ENCODE data around the gene DDX10. TPM values are rescaled to one million over a fixed set of nuclear protein-coding genes. Genes with fewer than 3 reads are reported as not detected.

DDX10 gene
- total RNA-seq, 1 experiment from 2014 or later = 78.3 TPM

GRCh38 chr11:108902027-108902469, 237.2 kb downstream of the DDX10 start:
- Histone ChIP-seq H3K27me3 (replicated peaks; ENCODE audit: control insufficient read depth, insufficient read depth, low read length) (no peaks in the 10 kb centered on the region), H3K36me3 (ENCODE audit: control insufficient read depth, insufficient read depth, low read length) (no peaks in the 10 kb centered on the region), H3K4me1 (peaks cover 21% of the 10 kb centered on the region), H3K4me3 (ENCODE audit: low read depth, low read length) (no peak overlapping the region), H3K9me3 (no peaks in the 10 kb centered on the region)
- peak; percentile 43 to 63 for DNase-seq
- H3K36me3 Mint-ChIP-seq (ENCODE audit: insufficient read depth, unreplicated experiment) = peaks cover 6% of the 10 kb centered on the region
- intact Hi-C loops (cut with micrococcal nuclease; ENCODE audit: unreplicated experiment) = loop anchor here (1.0 kb wide), 1 partner anchor 10 kb away; no protein-coding TSS in a partner anchor
- CTCF ChIA-PET = interaction anchor here (0.8 to 1.0 kb wide), 3 partner anchors 11 to 204 kb away, joined by 3 to 4 read pairs (median 3); no protein-coding TSS in a partner anchor
- H3K4me1 Mint-ChIP-seq (ENCODE audit: low read depth, unreplicated experiment) = peaks cover 9% of the 10 kb centered on the region
- H3K27ac Mint-ChIP-seq (ENCODE audit: unreplicated experiment) = no peak overlapping the region
- no peaks in the 10 kb centered on the region for H3K27me3 Mint-ChIP-seq (ENCODE audit: insufficient read depth, unreplicated experiment)
- BruUV-seq (replicated peaks) = no TSS peak
- POLR2A ChIA-PET = no interaction called here
- H3K9me3 Mint-ChIP-seq (ENCODE audit: unreplicated experiment) = no peaks in the 10 kb centered on the region
- no peak for TF ChIP-seq CTCF (IDR thresholded peaks at IDR 0.05; ENCODE audit: insufficient read depth in 1 of 2, low read depth in 1 of 2, low read length in 1 of 2, severe bottlenecking in 1 of 2, unreplicated experiment in 1 of 2)
- H3K4me3 Mint-ChIP-seq (ENCODE audit: unreplicated experiment) = peak overlapping the region; percentile 32

GRCh38 chr11:108904480-108904879, 239.6 kb downstream of the DDX10 start:
- intact Hi-C loops (cut with micrococcal nuclease; ENCODE audit: unreplicated experiment) = no loop called here
- Histone ChIP-seq H3K4me3 (ENCODE audit: low read depth, low read length) (no peak overlapping the region), H3K4me1 (peaks cover 21% of the 10 kb centered on the region), H3K9me3 (no peaks in the 10 kb centered on the region), H3K36me3 (ENCODE audit: control insufficient read depth, insufficient read depth, low read length) (no peaks in the 10 kb centered on the region), H3K27me3 (replicated peaks; ENCODE audit: control insufficient read depth, insufficient read depth, low read length) (no peaks in the 10 kb centered on the region)
- CTCF ChIA-PET = no interaction called here
- DNase-seq = no peak
- TF ChIP-seq CTCF (IDR thresholded peaks at IDR 0.05; ENCODE audit: insufficient read depth in 1 of 2, low read depth in 1 of 2, low read length in 1 of 2, severe bottlenecking in 1 of 2, unreplicated experiment in 1 of 2) = no peak
- no peak overlapping the region for H3K27ac Mint-ChIP-seq (ENCODE audit: unreplicated experiment)
- peaks cover 7% of the 10 kb centered on the region for H3K4me1 Mint-ChIP-seq (ENCODE audit: low read depth, unreplicated experiment)
- no peaks in the 10 kb centered on the region for H3K36me3 Mint-ChIP-seq (ENCODE audit: insufficient read depth, unreplicated experiment)
- H3K9me3 Mint-ChIP-seq (ENCODE audit: unreplicated experiment) = no peaks in the 10 kb centered on the region
- no peak overlapping the region for H3K4me3 Mint-ChIP-seq (ENCODE audit: unreplicated experiment)
- POLR2A ChIA-PET = no interaction called here
- H3K27me3 Mint-ChIP-seq (ENCODE audit: insufficient read depth, unreplicated experiment) = no peaks in the 10 kb centered on the region
- BruUV-seq (replicated peaks) = no TSS peak

GRCh38 chr11:108906329-108906728, 241.5 kb downstream of the DDX10 start:
- no TSS peak for BruUV-seq (replicated peaks)
- ChIA-PET CTCF (no interaction called here), POLR2A (no interaction called here)
- Mint-ChIP-seq H3K4me3 (ENCODE audit: unreplicated experiment) (no peak overlapping the region), H3K27ac (ENCODE audit: unreplicated experiment) (no peak overlapping the region), H3K36me3 (ENCODE audit: insufficient read depth, unreplicated experiment) (no peaks in the 10 kb centered on the region), H3K9me3 (ENCODE audit: unreplicated experiment) (no peaks in the 10 kb centered on the region), H3K27me3 (ENCODE audit: insufficient read depth, unreplicated experiment) (no peaks in the 10 kb centered on the region), H3K4me1 (ENCODE audit: low read depth, unreplicated experiment) (peaks cover 7% of the 10 kb centered on the region)
- Histone ChIP-seq H3K9me3 (no peaks in the 10 kb centered on the region), H3K36me3 (ENCODE audit: control insufficient read depth, insufficient read depth, low read length) (no peaks in the 10 kb centered on the region), H3K4me1 (peaks cover 15% of the 10 kb centered on the region), H3K4me3 (ENCODE audit: low read depth, low read length) (no peak overlapping the region), H3K27me3 (replicated peaks; ENCODE audit: control insufficient read depth, insufficient read depth, low read length) (no peaks in the 10 kb centered on the region)
- TF ChIP-seq CTCF (IDR thresholded peaks at IDR 0.05; ENCODE audit: insufficient read depth in 1 of 2, low read depth in 1 of 2, low read length in 1 of 2, severe bottlenecking in 1 of 2, unreplicated experiment in 1 of 2) = no peak
- DNase-seq = no peak
- intact Hi-C loops (cut with micrococcal nuclease; ENCODE audit: unreplicated experiment) = no loop called here

Measured in Caco-2 (cell line).